ENCODE results near the gene CISD2.

GRCh38 chr4:102823897-102824296 is 44.9 kb upstream of the CISD2 start:
- TF ChIP-seq CTCF (IDR thresholded peaks at IDR 0.05) (no peak), POLR2A (IDR thresholded peaks at IDR 0.05) (no peak)

All from adrenal gland (tissue), 5 donors.